ENCODE data around the gene LAMA3.

LAMA3 gene

GRCh38 chr18:23951206-23951605 lies 262.0 kb downstream of the LAMA3 start:
- ATAC-seq (ENCODE audit: insufficient read depth, low read depth) = no peak
- no peak overlapping the region for H3K9ac ChIP-seq (ENCODE audit: low read depth, low read length)
- H3K4me1 ChIP-seq (ENCODE audit: insufficient read depth, low read length) = no peaks in the 10 kb centered on the region
- no peak overlapping the region for H2AFZ ChIP-seq (ENCODE audit: low read depth, low read length)
- H3K27ac ChIP-seq (ENCODE audit: low read length) = no peak overlapping the region
- TF ChIP-seq CTCF (IDR thresholded peaks at IDR 0.05; ENCODE audit: borderline replicate concordance, extremely low read depth, low read length, poor library complexity, severe bottlenecking) (no peak), EZH2 (IDR thresholded peaks at IDR 0.05; ENCODE audit: borderline replicate concordance, low read depth, low read length, severe bottlenecking) (no peak)
- H3K9me3 ChIP-seq (ENCODE audit: insufficient read depth, low read length, severe bottlenecking) = no peaks in the 10 kb centered on the region
- no peaks in the 10 kb centered on the region for H3K27me3 ChIP-seq (ENCODE audit: insufficient read depth, low read length, poor library complexity)
- H3K4me3 ChIP-seq (ENCODE audit: low read depth in 1 of 2, low read length in 2 of 2) = no peak overlapping the region
- no peaks in the 10 kb centered on the region for H3K36me3 ChIP-seq (ENCODE audit: insufficient read depth, low read length)
- H4K20me1 ChIP-seq (ENCODE audit: insufficient read depth, low read length) = no peaks in the 10 kb centered on the region
- H3K79me2 ChIP-seq (ENCODE audit: insufficient read depth, low read length) = no peaks in the 10 kb centered on the region
- no peak for DNase-seq
- no peak overlapping the region for H3K4me2 ChIP-seq (ENCODE audit: insufficient read depth, low read length)

GRCh38 chr18:23953984-23954383 lies 264.7 kb downstream of the LAMA3 start:
- no peaks in the 10 kb centered on the region for H3K9me3 ChIP-seq (ENCODE audit: insufficient read depth, low read length, severe bottlenecking)
- no peak for ATAC-seq (ENCODE audit: insufficient read depth, low read depth)
- TF ChIP-seq CTCF (IDR thresholded peaks at IDR 0.05; ENCODE audit: borderline replicate concordance, extremely low read depth, low read length, poor library complexity, severe bottlenecking) (no peak), EZH2 (IDR thresholded peaks at IDR 0.05; ENCODE audit: borderline replicate concordance, low read depth, low read length, severe bottlenecking) (no peak)
- H3K27ac ChIP-seq (ENCODE audit: low read length) = no peak overlapping the region
- no peak overlapping the region for H3K9ac ChIP-seq (ENCODE audit: low read depth, low read length)
- H4K20me1 ChIP-seq (ENCODE audit: insufficient read depth, low read length) = no peaks in the 10 kb centered on the region
- H3K27me3 ChIP-seq (ENCODE audit: insufficient read depth, low read length, poor library complexity) = no peaks in the 10 kb centered on the region
- no peaks in the 10 kb centered on the region for H3K36me3 ChIP-seq (ENCODE audit: insufficient read depth, low read length)
- no peak overlapping the region for H2AFZ ChIP-seq (ENCODE audit: low read depth, low read length)
- H3K4me2 ChIP-seq (ENCODE audit: insufficient read depth, low read length) = no peak overlapping the region
- no peaks in the 10 kb centered on the region for H3K79me2 ChIP-seq (ENCODE audit: insufficient read depth, low read length)
- no peaks in the 10 kb centered on the region for H3K4me1 ChIP-seq (ENCODE audit: insufficient read depth, low read length)
- H3K4me3 ChIP-seq (ENCODE audit: low read depth in 1 of 2, low read length in 2 of 2) = no peak overlapping the region
- DNase-seq = no peak

- ATAC-seq (ENCODE audit: insufficient read depth, low read depth) = no peak
- H2AFZ ChIP-seq (ENCODE audit: low read depth, low read length) = 0 out of 2 replicates have a peak overlapping the region, but pooled peaks have one; percentile 9
- no peak overlapping the region for H3K4me3 ChIP-seq (ENCODE audit: low read depth in 1 of 2, low read length in 2 of 2)
- no peaks in the 10 kb centered on the region for H3K27me3 ChIP-seq (ENCODE audit: insufficient read depth, low read length, poor library complexity)
- H3K9ac ChIP-seq (ENCODE audit: low read depth, low read length) = no peak overlapping the region
- no peaks in the 10 kb centered on the region for H3K36me3 ChIP-seq (ENCODE audit: insufficient read depth, low read length)
- H3K27ac ChIP-seq (ENCODE audit: low read length) = no peak overlapping the region
- no peaks in the 10 kb centered on the region for H3K4me1 ChIP-seq (ENCODE audit: insufficient read depth, low read length)
- no peak for DNase-seq
- no peak for TF ChIP-seq EZH2 (IDR thresholded peaks at IDR 0.05; ENCODE audit: borderline replicate concordance, low read depth, low read length, severe bottlenecking)
- TF ChIP-seq CTCF (IDR thresholded peaks at IDR 0.05; ENCODE audit: borderline replicate concordance, extremely low read depth, low read length, poor library complexity, severe bottlenecking) = no peak
- H3K9me3 ChIP-seq (ENCODE audit: insufficient read depth, low read length, severe bottlenecking) = no peaks in the 10 kb centered on the region
- no peaks in the 10 kb centered on the region for H3K79me2 ChIP-seq (ENCODE audit: insufficient read depth, low read length)
- no peaks in the 10 kb centered on the region for H4K20me1 ChIP-seq (ENCODE audit: insufficient read depth, low read length)
- H3K4me2 ChIP-seq (ENCODE audit: insufficient read depth, low read length) = no peak overlapping the region
These were observed 267.2 kb downstream of the LAMA3 start for GRCh38 chr18:23956483-23956882.

- Histone ChIP-seq H2AFZ (ENCODE audit: low read depth, low read length) (no peak overlapping the region), H3K36me3 (ENCODE audit: insufficient read depth, low read length) (no peaks in the 10 kb centered on the region), H3K79me2 (ENCODE audit: insufficient read depth, low read length) (no peaks in the 10 kb centered on the region), H3K4me1 (ENCODE audit: insufficient read depth, low read length) (no peaks in the 10 kb centered on the region), H3K9ac (ENCODE audit: low read depth, low read length) (no peak overlapping the region), H3K27me3 (ENCODE audit: insufficient read depth, low read length, poor library complexity) (no peaks in the 10 kb centered on the region), H4K20me1 (ENCODE audit: insufficient read depth, low read length) (no peaks in the 10 kb centered on the region), H3K27ac (ENCODE audit: low read length) (no peak overlapping the region), H3K4me2 (ENCODE audit: insufficient read depth, low read length) (no peak overlapping the region), H3K9me3 (ENCODE audit: insufficient read depth, low read length, severe bottlenecking) (no peaks in the 10 kb centered on the region), H3K4me3 (ENCODE audit: low read depth in 1 of 2, low read length in 2 of 2) (no peak overlapping the region)
- DNase-seq = no peak
- TF ChIP-seq EZH2 (IDR thresholded peaks at IDR 0.05; ENCODE audit: borderline replicate concordance, low read depth, low read length, severe bottlenecking) (no peak), CTCF (IDR thresholded peaks at IDR 0.05; ENCODE audit: borderline replicate concordance, extremely low read depth, low read length, poor library complexity, severe bottlenecking) (no peak)
- ATAC-seq (ENCODE audit: insufficient read depth, low read depth) = no peak
These were observed 268.8 kb downstream of the LAMA3 start for GRCh38 chr18:23958036-23958435.

All from DND-41 (cell line).